HG03342 (cell line): Measurements from ENCODE around the gene PRDM8.
A peak's percentile ranks its signal among the peaks of the same experiment; 100 is the strongest.
"Not testable (repeated sequence)": the region's sequence is repeated elsewhere in the genome, so short reads cannot be mapped to it uniquely, and the experiment has no call there.

Source experiments
- ATAC-seq: cut with Tn5 transposase; IDR thresholded peaks from one replicate; pipeline ENCODE4 v1.9.1; 2021; ENCODE audit warnings: mild to moderate bottlenecking, moderate library complexity; ENCODE audit not compliant: unreplicated experiment

PRDM8 gene

DNA sequence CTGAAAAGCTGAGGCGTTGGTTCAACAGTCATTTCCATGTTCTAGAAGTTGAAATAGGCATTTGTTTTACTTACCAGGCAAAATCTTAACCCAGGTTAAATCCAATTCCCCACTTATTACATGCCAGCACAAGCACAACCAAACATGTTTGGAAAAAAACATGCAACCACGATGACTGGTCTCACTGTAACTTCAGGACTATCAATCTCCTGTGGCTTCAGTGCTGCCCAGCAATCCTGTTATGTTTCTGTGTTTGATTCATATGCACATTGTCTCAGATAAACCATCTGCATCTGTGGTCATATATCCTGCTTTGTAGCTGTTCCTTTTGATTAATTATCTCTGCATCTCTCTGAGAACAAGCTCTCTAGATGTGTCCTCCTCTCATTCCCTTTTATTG lies 28.3 kb downstream of the PRDM8 start:
- ATAC-seq = no peak

DNA sequence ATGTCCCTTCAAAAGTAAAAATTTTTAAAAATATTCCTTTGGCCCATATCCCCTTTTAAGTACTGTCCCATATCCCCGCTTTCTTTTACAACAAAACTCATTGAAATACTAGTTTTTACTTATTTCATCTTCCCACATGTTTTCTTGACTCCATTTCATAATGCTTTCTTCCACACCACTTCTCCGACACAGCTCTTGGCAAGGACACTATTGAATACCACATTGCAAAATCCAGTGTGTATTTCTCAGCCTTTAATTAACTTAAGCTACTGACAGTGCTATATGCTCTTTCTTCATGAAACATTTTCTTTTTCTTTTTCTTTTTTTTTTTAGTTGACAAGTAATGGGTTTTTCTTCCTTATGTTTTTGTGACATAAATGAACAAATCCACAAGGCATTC lies 28.8 kb downstream of the PRDM8 start:
- ATAC-seq = no peak

DNA sequence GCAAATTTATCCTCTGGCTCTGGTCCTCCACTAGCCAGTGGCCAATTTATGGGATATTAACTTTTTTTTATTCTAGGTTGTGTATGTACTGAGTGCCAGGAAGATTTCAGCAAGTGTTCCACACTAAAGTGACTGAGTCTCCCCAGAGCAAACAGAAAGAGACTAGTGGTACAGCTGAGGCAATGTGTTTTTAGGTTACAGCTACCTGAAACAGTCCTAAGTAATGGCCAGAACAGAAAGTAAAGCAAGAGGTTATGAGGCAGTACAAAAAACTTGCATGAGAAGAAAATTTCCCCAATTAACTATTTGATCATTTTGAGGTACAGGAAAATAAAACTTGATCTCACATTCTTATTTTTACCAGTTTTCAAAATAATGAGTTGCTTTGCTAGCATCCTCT lies 31.2 kb downstream of the PRDM8 start:
- no peak for ATAC-seq

DNA sequence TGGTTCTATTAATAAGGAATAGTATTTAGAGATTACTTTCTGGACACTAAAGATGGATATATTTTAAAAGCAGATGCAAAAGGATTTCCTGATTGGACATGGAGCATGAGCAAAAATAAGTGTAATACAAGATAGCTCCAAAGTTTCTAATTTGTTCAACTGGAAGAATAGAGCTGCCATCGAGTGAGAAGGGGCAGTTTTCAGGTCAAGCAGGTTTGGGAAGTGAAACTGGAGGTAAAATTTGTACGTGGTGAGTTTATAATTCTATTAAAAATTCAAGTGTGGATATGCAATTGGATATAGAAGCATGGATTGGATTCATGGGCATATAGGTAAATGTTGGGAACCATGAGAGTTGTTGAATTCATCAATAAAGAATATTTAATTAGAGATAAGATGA lies 31.8 kb downstream of the PRDM8 start:
- peak; percentile 15 for ATAC-seq

DNA sequence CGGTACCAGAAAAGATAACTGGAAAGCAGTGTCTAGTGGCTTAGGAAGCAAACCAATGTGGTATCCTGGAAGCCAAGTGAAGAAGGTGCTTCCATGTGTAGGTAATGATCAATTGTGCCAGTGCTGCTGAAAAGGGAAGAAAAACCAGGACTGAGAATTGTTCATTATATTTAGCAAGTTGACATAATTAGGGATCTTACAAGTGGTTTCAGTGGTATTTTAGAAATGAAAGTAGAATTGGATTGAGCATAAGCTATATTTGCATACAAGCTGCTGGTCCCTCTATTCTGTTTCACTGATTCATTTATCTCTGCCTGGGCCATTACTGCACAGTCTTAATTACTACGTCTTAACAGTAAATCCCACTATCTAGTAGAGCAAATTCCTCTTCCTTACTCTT lies 32.3 kb downstream of the PRDM8 start:
- peak; percentile 90 for ATAC-seq

DNA sequence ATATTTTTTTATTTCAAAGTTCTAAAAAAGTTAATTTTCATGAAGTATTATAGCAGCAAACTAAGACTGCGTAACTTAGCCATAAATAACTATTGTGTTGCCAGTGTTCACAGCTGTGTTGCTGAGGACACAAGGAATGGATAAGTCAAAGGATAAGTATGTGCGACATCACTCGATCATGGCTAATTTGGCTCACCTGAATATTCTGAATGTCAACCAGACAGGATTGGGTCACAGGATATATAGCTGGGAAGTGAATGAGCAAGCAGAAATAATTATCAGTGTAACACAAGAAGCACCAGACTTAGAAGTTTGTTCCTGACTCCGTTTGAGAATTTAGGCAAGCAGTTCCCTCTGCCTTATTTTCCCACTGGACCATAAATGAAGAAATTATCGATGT lies 33.9 kb downstream of the PRDM8 start:
- ATAC-seq = no peak

DNA sequence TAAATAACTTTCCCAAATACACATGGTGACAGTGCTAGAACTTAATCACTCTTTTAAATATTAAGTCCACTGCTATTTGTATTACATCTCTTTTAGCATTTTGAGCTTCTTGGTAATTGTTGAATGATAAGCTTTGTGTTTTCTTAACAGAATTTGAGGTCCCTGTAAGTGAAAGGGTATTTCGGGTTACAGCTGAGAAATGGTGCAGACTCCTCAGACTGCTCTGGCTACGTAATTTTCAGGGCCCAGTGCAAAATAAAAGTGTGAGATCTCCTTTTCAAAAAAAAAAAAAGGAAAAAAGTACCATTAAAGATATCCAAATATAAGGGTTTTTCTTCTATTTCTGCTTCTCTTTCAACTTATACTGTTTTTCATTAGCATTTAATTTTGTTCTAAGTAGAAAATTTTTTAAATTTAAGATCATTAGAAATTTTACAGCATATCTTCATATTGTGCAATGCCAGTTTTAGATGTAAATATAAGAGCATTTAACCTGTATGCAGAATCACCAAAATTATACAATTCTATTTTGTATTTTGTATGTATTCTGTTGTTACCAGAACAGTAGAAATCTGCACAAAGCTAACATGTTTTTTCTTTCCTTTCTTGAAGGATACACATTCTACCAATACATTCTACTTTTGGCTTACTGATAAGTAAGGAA lies 35.5 kb downstream of the PRDM8 start:
- ATAC-seq = no peak

DNA sequence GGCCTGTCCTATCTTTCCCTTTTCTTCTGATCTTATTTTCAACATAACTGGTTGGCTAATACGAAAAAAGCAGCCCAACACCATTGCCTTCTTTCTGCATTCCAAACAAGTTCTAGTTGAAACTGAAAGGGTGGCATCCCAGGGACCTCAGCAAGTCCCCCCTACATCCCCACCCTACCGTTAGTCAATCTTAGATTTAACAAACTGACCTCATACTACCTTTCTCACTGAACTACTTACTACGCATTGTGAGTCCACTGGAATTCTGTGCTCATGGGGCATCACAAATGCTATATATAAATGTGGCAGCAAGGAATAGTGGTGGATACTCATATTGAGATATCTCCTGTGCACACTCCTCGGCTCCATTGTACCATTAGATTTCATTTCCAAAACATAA lies 36.1 kb downstream of the PRDM8 start:
- no peak for ATAC-seq

DNA sequence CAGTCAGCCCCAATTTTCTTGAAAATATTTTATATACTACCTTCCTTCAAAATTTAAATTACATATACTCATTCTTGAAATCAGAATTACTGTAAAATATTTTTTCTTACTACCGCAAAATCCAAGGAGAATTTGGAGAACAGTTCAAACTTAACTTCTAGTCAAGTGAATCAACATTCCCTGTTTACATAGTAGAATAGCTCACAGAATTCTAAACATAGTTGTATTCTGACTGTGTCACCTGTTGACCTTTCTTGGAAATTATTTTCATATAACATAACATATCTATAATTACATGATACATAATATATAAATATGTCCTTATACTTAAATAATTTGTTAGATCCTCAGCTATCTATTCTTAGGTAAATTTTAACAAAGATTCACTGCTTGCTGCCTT lies 38.1 kb downstream of the PRDM8 start:
- no peak for ATAC-seq

DNA sequence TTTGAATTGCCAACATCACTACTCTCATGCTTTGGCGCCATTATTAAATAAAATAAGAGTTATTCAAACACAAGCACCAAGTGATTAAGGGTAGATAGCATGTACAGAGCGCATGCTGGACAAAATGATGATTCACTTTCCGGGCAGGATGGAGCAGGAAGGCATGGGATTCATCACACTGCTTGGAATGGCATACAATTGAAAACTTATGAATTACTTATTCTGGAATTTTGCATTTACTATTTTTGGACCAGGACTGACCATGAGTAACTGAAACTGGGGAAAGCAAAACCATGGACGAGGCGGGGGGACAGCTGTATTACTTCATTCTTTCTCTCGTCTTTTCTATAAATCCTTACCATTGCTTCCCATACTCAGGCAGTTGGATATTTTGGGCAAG lies 40.7 kb downstream of the PRDM8 start:
- no peak for ATAC-seq

DNA sequence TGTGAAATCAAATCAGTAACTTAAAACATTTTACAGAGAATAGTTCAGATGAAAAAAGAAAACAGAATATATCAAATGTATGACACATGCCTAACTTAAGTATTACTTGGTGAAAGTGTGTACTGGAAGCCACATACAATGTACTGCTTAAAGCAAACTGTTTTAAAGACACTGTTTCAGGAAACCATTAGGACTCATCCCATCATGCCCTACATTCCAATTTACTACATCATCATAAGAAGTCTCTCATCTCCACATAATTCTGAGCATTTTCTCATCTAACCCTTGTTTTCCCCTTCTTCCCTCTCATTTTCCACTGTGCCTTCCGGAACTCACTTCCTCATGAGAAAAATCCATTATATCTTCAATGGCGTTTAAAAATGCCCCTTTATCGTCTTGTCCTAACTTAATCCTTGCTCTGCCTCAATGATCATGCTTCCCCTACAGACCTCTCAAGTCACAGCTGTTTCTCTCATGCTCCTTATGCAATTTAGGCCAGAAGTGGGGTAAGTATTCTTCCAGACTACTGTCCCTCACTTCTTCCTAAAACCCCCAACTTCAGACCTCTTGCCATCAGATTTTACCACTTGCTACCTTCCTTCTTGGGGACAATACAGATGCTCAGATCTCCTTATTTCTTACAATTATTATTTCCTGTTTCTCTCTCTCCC lies 42.3 kb downstream of the PRDM8 start:
- ATAC-seq = no peak

DNA sequence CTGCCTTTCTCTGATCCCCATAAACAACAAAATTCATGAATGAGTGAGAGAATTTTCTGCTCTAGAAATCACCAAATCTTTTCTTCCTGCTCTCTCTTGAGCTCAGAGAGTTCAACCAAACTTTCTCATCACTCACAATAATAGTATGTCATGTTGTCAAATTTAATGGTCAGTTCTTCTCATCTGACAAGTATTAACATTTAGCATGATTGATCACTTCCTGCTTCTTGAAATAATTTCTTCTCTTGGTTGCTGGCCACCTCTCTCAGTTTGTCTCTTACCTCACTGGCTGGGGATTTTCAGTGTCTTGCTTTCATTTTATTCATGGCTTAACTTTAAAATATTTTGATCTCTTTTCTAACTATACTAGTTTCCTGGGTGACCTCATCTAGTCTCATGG lies 43.7 kb downstream of the PRDM8 start:
- no peak for ATAC-seq

DNA sequence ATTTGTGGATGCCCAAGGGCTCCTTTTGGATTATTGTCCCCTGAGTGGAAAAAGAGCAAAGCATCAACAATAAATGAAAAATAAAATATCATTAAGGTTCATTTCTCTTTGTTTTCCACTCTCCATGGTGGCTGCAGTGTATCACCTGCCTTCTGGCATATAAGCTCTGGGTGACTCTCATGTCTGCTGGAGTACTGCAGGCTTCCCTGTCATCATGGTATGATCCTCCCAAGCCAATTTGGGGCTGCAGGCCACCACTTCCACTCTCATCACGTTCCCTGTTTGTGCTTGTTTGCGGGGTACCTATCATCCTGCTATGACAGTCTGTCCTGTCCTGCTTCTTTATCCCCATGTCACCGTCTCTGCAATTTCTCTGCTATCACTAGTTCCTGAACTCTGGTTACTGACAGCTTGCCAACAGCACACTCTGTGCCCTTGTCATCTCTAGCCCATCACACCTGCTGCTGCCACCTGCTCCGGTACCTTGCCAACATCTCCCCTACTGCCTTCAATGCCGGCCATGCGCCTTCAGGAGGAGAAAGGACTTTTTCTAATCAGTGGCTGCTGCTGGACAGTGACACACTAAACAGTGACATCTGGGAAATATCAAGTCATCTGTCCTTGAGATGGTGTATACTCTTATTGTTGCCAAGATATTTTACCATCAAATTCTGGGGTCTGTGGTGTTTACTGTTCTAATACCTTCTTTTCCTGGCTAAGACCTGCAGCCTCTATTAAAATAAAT lies 46.1 kb downstream of the PRDM8 start:
- ATAC-seq = no peak

DNA sequence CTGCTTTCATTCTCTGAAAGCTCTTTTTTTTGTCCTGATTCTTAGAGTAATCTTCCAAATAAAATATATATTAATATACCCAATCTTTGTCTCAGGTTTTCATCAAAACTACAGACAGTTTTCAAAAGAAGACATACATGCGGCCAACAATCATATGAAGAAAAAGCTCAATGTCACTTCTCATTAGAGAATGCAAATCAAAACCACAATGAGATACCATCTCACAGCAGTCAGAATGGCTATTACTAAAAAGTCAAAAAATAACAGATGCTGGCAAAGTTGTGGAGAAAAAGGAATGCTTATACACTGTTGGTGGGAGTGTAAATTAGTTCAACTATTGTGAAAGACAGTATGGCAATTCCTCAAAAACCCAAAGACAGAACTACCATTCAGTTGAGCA lies 50.2 kb downstream of the PRDM8 start:
- ATAC-seq = not testable (repeated sequence)

DNA sequence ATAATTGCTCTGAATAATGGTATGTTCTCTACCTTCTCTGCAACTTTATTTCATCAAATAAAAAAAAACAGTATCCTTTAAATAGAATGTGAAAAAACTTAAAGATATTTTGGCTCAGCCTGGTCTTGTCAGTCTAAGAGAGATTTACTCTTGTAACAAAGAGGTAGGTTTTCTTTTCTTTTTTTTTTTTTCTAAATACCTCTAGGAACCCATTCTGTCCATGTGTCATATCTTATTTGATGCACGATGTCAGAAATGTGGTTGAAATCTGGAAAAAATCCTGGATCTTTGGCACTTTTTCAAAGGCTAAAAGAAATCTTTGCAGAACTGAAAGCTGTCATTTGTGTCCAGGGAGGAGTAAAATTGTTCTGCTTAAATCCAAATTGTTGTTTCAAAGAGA lies 51.8 kb downstream of the PRDM8 start:
- no peak for ATAC-seq

DNA sequence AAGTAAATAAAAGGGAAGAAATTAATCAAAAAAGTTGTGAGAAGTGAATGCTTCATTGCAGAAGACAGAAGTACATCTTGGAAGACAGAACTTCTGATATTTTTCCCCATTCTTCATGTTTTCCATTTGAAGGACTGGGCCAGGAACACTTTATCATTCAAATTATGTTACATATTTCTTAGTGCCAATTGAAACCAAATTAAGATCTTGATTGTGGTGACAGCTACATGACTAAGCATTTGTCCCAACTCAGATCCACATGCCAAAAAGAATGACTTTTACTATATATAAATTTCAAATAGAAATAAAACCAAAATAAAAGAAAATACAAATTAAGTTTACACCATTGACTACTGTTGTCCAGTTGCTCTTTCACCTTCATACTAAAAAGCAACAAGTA lies 55.1 kb downstream of the PRDM8 start:
- ATAC-seq = no peak

DNA sequence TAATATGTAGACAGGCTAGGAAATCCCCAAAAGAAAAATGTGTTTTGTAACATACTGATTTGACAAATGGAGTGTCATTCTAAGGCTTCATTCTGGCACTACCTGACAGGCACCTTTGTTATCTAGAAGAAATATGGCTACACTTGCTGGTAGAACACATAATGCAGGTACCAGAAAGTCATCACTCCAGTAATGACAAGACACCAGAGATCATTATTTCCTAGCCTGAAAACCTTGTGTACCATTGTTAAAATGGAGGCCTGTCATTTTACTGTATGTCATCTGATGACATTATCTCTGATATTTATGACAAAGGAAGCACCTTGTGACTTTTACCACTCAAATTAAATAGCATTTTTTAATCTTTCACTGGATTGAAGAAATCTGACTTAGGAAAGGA lies 55.6 kb downstream of the PRDM8 start:
- no peak for ATAC-seq

DNA sequence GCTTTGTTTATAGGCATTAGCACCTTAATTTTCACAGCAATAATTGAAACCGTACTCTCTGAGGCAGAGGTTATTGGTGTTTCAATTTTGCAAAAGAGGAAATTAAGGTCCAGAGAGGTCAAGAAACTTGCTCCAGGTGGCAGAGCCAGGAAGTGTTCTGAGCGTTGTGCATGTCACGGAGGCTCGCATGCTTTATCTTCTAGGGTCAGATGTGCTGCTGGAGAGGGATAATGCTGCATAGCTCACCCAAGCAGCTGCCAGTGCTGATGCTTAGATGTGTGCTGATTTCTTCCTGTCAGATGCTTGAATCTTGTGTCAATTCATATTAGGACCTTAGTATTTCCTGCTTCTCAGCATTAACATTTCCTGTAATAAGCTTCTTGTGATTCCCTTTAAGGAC lies 56.2 kb downstream of the PRDM8 start:
- no peak for ATAC-seq
